Fibroblast of skin of back (primary cell): ENCODE results near the gene COQ10A.
A peak's percentile ranks its signal among the peaks of the same experiment; 100 is the strongest.
"Not testable (repeated sequence)": the region's sequence is repeated elsewhere in the genome, so short reads cannot be mapped to it uniquely, and the experiment has no call there.

Experiments used
- DNase-seq: peaks from one replicate; pipeline ENCODE4 v3.0.0-alpha.2; 2013

Gene COQ10A

GRCh38 chr12:56243731-56244181 is 23.0 kb upstream of the COQ10A start:
- no peak for DNase-seq

- no peak for DNase-seq
These were observed 22.2 kb upstream of the COQ10A start for GRCh38 chr12:56244494-56244893.

- DNase-seq: no peak
These were observed 18.8 kb upstream of the COQ10A start for GRCh38 chr12:56247923-56248322.

- DNase-seq: no peak
These were observed 18.0 kb upstream of the COQ10A start for GRCh38 chr12:56248711-56249110.

GRCh38 chr12:56252649-56253048 is 14.1 kb upstream of the COQ10A start:
- DNase-seq: no peak

GRCh38 chr12:56253091-56253490 is 13.7 kb upstream of the COQ10A start:
- no peak for DNase-seq

- DNase-seq: no peak
These were observed 11.1 kb upstream of the COQ10A start for GRCh38 chr12:56255671-56256070.

GRCh38 chr12:56256326-56256960 is 10.3 kb upstream of the COQ10A start:
- peak; percentile 67 for DNase-seq

- DNase-seq: no peak
These were observed 9.7 kb upstream of the COQ10A start for GRCh38 chr12:56257071-56257470.

- peak; percentile 47 for DNase-seq
These were observed 9.2 kb upstream of the COQ10A start for GRCh38 chr12:56257491-56258067.

- DNase-seq: peak; percentile 82
These were observed 8.5 kb upstream of the COQ10A start, which contains the start of gene ANKRD52 for GRCh38 chr12:56258068-56258819. TSS of gene ANKRD52 (minus strand) at chr12:56258384. CDS start at chr12:56258269, 115 bp downstream.

- no peak for DNase-seq
These were observed 7.9 kb upstream of the COQ10A start for GRCh38 chr12:56258820-56259183.

GRCh38 chr12:56260380-56260779 is 6.4 kb upstream of the COQ10A start:
- DNase-seq: no peak

- no peak for DNase-seq
These were observed 5.8 kb upstream of the COQ10A start for GRCh38 chr12:56260921-56261320.

- peak; percentile 95 for DNase-seq
These were observed 5.1 kb upstream of the COQ10A start for GRCh38 chr12:56261503-56262232.

- not testable (repeated sequence) for DNase-seq
These were observed 3.8 kb upstream of the COQ10A start for GRCh38 chr12:56262955-56263354.

- DNase-seq: not testable (repeated sequence)
These were observed 562 bp upstream of the COQ10A start for GRCh38 chr12:56266068-56266692.

GRCh38 chr12:56267443-56268071 is 815 bp downstream of the COQ10A start:
- DNase-seq: no peak

- DNase-seq: peak; percentile 33
These were observed 4.3 kb downstream of the COQ10A start for GRCh38 chr12:56271031-56271430.

- DNase-seq: not testable (repeated sequence)
These were observed 5.7 kb downstream of the COQ10A start for GRCh38 chr12:56272468-56272867.

GRCh38 chr12:56274299-56274698 is 7.6 kb downstream of the COQ10A start:
- DNase-seq: no peak

GRCh38 chr12:56278905-56279304 is 12.2 kb downstream of the COQ10A start:
- no peak for DNase-seq
